ENCODE results near the gene ETFBKMT. TPM values are rescaled to one million over a fixed set of nuclear protein-coding genes. Genes with fewer than 3 reads are reported as not detected.
A peak's percentile ranks its signal among the peaks of the same experiment; 100 is the strongest.

ETFBKMT gene
- total RNA-seq, 2 experiments from 2014 or later: 0.38 to 0.92 TPM

- ChIA-PET POLR2A (no interaction called here), CTCF (no interaction called here)
- TF ChIP-seq CTCF (IDR thresholded peaks at IDR 0.05): no peak
- Histone ChIP-seq H3K9me3 (ENCODE audit: control insufficient read depth in 1 of 2, insufficient read depth in 1 of 2, low read length in 2 of 2) (no peaks in the 10 kb centered on the region), H3K4me3 (ENCODE audit: low read length) (no peak overlapping the region), H3K4me1 (ENCODE audit: insufficient read depth, low read length) (peaks cover 22% of the 10 kb centered on the region), H3K36me3 (ENCODE audit: insufficient read depth, low read length) (no peaks in the 10 kb centered on the region), H3K27me3 (ENCODE audit: control insufficient read depth in 1 of 2, insufficient read depth in 2 of 2, low read length in 2 of 2) (no peaks in the 10 kb centered on the region), H3K27ac (ENCODE audit: low read depth in 1 of 2, low read length in 2 of 2) (no peak overlapping the region)
- H3K4me3 Mint-ChIP-seq: no peak overlapping the region
- intact Hi-C loops (cut with DNase I, micrococcal nuclease): loop anchor here (5.0 to 10.0 kb wide), 8 partner anchors 240 to 1100 kb away; partner anchors contain the start of genes BICD1 (in 1 of the 2), CAPRIN2 (in 1 of the 2), DNM1L (in 1 of the 2) and IPO8 (in 1 of the 2)
- no peak for ATAC-seq (ENCODE audit: poor library complexity)
- no peaks in the 10 kb centered on the region for H3K9me3 Mint-ChIP-seq
- peaks cover 4% of the 10 kb centered on the region for H3K36me3 Mint-ChIP-seq (ENCODE audit: low read depth)
- peaks cover 22% of the 10 kb centered on the region for H3K4me1 Mint-ChIP-seq (ENCODE audit: low read depth)
- DNase-seq: no peak
- no peak overlapping the region for H3K27ac Mint-ChIP-seq
- H3K27me3 Mint-ChIP-seq: no peaks in the 10 kb centered on the region
Measured at GRCh38 chr12:31655208-31655607, 4.3 kb upstream of the ETFBKMT start.

- POLR2A ChIA-PET: interaction anchor here (1.0 to 4.4 kb wide), 2 partner anchors 304 to 310 kb away, joined by 3 to 52 read pairs; partner anchors contain the start of gene RESF1
- H3K27ac Mint-ChIP-seq: peak overlapping the region; percentile 15
Measured at GRCh38 chr12:31655792-31656191, 3.7 kb upstream of the ETFBKMT start.

GRCh38 chr12:31658471-31659086 is 909 bp upstream of the ETFBKMT start:
- peak overlapping the region; percentile 18 to 68 for H3K27ac ChIP-seq (ENCODE audit: low read depth in 1 of 2, low read length in 2 of 2)
- H3K27me3 ChIP-seq (ENCODE audit: control insufficient read depth in 1 of 2, insufficient read depth in 2 of 2, low read length in 2 of 2): no peaks in the 10 kb centered on the region
- TF ChIP-seq CTCF (IDR thresholded peaks at IDR 0.05): no peak
- peak; percentile 3 for ATAC-seq (ENCODE audit: poor library complexity)
- CTCF ChIA-PET: interaction anchor here (0.8 to 2.0 kb wide), 3 partner anchors 24 to 1097 kb away, joined by 3 to 5 read pairs (median 5); partner anchors contain the start of gene YARS2
- DNase-seq: no peak
- no peaks in the 10 kb centered on the region for H3K9me3 Mint-ChIP-seq
- no peaks in the 10 kb centered on the region for H3K36me3 ChIP-seq (ENCODE audit: insufficient read depth, low read length)
- POLR2A ChIA-PET: interaction anchor here (0.8 to 4.4 kb wide), 12 partner anchors 24 to 1097 kb away, joined by 3 to 52 read pairs (median 5); partner anchors contain the start of genes AMN1, RESF1, SINHCAF and YARS2
- peaks cover 4% of the 10 kb centered on the region for H3K36me3 Mint-ChIP-seq (ENCODE audit: low read depth)
- peak overlapping the region; percentile 68 for H3K4me3 ChIP-seq (ENCODE audit: low read length)
- peak overlapping the region; percentile 97 for H3K27ac Mint-ChIP-seq
- H3K4me1 ChIP-seq (ENCODE audit: insufficient read depth, low read length): peaks cover 14% of the 10 kb centered on the region
- H3K4me1 Mint-ChIP-seq (ENCODE audit: low read depth): peaks cover 19% of the 10 kb centered on the region
- no peaks in the 10 kb centered on the region for H3K9me3 ChIP-seq (ENCODE audit: control insufficient read depth in 1 of 2, insufficient read depth in 1 of 2, low read length in 2 of 2)
- H3K4me3 Mint-ChIP-seq: peak overlapping the region; percentile 99
- intact Hi-C loops (cut with DNase I, micrococcal nuclease): loop anchor here (1.0 to 10.0 kb wide), 14 partner anchors 24 to 1096 kb away; partner anchors contain the start of genes AMN1 (in 1 of the 2), BICD1 (in 1 of the 2), CAPRIN2 (in 1 of the 2) and DNM1L (in 1 of the 2)
- no peaks in the 10 kb centered on the region for H3K27me3 Mint-ChIP-seq

More at GRCh38 chr12:31655792-31656191, 3.7 kb upstream of the ETFBKMT start:
- ATAC-seq (ENCODE audit: poor library complexity): no peak
- Histone ChIP-seq H3K4me3 (ENCODE audit: low read length) (no peak overlapping the region), H3K9me3 (ENCODE audit: control insufficient read depth in 1 of 2, insufficient read depth in 1 of 2, low read length in 2 of 2) (no peaks in the 10 kb centered on the region), H3K36me3 (ENCODE audit: insufficient read depth, low read length) (no peaks in the 10 kb centered on the region), H3K27ac (ENCODE audit: low read depth in 1 of 2, low read length in 2 of 2) (no peak overlapping the region), H3K4me1 (ENCODE audit: insufficient read depth, low read length) (peaks cover 22% of the 10 kb centered on the region), H3K27me3 (ENCODE audit: control insufficient read depth in 1 of 2, insufficient read depth in 2 of 2, low read length in 2 of 2) (no peaks in the 10 kb centered on the region)
- Mint-ChIP-seq H3K36me3 (ENCODE audit: low read depth) (peaks cover 4% of the 10 kb centered on the region), H3K9me3 (no peaks in the 10 kb centered on the region), H3K4me3 (no peak overlapping the region), H3K4me1 (ENCODE audit: low read depth) (peaks cover 25% of the 10 kb centered on the region), H3K27me3 (no peaks in the 10 kb centered on the region)
- no peak for TF ChIP-seq CTCF (IDR thresholded peaks at IDR 0.05)
- CTCF ChIA-PET: no interaction called here
- intact Hi-C loops (cut with DNase I, micrococcal nuclease): loop anchor here (2.0 to 10.0 kb wide), 9 partner anchors 239 to 1099 kb away; partner anchors contain the start of genes DNM1L (in 2 of the 2), BICD1 (in 1 of the 2), CAPRIN2 (in 1 of the 2) and IPO8 (in 1 of the 2)
- DNase-seq: no peak

All from CD4-positive, alpha-beta T cell (primary cell).